ENCODE data around the gene ZNF396.

DNA sequence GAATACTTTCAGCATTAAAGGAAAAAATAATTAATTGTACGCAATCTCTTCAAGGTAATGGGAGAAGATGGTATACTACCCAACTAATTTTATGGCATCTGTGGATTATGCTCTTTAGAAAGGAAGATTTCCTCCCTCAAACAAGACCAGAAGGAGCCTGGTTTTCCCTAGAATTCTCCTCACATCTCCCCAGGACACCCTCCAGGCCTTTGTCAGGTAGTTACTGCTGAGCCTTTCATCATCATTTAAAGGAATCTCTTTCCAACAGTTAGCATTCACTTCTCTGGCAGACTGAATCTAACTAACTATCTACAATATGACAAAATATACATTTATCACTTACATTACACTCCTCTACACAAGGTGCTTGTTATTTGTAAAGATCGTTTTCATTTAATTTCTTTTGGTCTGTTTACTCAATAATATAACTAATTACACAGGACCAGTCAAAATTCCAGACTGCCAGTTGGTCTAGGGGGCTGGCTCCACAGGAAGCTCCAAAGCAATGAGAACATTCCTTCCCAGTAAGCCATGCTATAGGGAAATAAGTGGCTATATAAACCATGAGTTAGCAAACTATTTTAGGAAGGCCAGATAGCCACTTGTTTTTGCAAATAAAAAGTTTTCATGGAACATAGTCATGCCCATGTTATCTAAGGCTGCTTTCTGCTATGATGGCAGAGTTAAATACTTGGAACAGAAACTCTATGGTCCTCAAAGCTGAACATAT lies 52.0 kb downstream of the ZNF396 start:
- TF ChIP-seq, protein P1, sequence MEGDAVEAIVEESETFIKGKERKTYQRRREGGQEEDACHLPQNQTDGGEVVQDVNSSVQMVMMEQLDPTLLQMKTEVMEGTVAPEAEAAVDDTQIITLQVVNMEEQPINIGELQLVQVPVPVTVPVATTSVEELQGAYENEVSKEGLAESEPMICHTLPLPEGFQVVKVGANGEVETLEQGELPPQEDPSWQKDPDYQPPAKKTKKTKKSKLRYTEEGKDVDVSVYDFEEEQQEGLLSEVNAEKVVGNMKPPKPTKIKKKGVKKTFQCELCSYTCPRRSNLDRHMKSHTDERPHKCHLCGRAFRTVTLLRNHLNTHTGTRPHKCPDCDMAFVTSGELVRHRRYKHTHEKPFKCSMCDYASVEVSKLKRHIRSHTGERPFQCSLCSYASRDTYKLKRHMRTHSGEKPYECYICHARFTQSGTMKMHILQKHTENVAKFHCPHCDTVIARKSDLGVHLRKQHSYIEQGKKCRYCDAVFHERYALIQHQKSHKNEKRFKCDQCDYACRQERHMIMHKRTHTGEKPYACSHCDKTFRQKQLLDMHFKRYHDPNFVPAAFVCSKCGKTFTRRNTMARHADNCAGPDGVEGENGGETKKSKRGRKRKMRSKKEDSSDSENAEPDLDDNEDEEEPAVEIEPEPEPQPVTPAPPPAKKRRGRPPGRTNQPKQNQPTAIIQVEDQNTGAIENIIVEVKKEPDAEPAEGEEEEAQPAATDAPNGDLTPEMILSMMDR (IDR thresholded peaks at IDR 0.05; ENCODE audit: insufficient read depth, low read depth, low read length) = no peak
- TF ChIP-seq EZH2 (IDR thresholded peaks at IDR 0.05; ENCODE audit: insufficient read depth, low read length) = no peak
